ENCODE results near the gene CCR1.

CCR1 gene

GRCh38 chr3:46193436-46193835 lies 14.7 kb downstream of the CCR1 start:
- Histone ChIP-seq H3K4me3 (ENCODE audit: low read length) (no peak overlapping the region), H3K9me3 (ENCODE audit: control insufficient read depth, low read depth, low read length) (peaks cover 10% of the 10 kb centered on the region), H3K9ac (ENCODE audit: low read length) (no peak overlapping the region), H3K27me3 (ENCODE audit: control insufficient read depth, insufficient read depth, low read length) (no peaks in the 10 kb centered on the region), H3K36me3 (ENCODE audit: control insufficient read depth, low read depth, low read length) (no peaks in the 10 kb centered on the region), H3K4me1 (ENCODE audit: control insufficient read depth, low read depth, low read length) (no peaks in the 10 kb centered on the region), H3K27ac (ENCODE audit: low read length) (no peak overlapping the region)

GRCh38 chr3:46192939-46193338 lies 15.2 kb downstream of the CCR1 start:
- Histone ChIP-seq H3K36me3 (ENCODE audit: control insufficient read depth, low read depth, low read length) (no peaks in the 10 kb centered on the region), H3K27me3 (ENCODE audit: control insufficient read depth, insufficient read depth, low read length) (no peaks in the 10 kb centered on the region), H3K27ac (ENCODE audit: low read length) (no peak overlapping the region), H3K4me1 (ENCODE audit: control insufficient read depth, low read depth, low read length) (no peaks in the 10 kb centered on the region), H3K9ac (ENCODE audit: low read length) (no peak overlapping the region), H3K4me3 (ENCODE audit: low read length) (no peak overlapping the region), H3K9me3 (ENCODE audit: control insufficient read depth, low read depth, low read length) (peaks cover 10% of the 10 kb centered on the region)

GRCh38 chr3:46191730-46192129 lies 16.4 kb downstream of the CCR1 start:
- Histone ChIP-seq H3K4me1 (ENCODE audit: control insufficient read depth, low read depth, low read length) (no peaks in the 10 kb centered on the region), H3K9me3 (ENCODE audit: control insufficient read depth, low read depth, low read length) (peaks cover 10% of the 10 kb centered on the region), H3K4me3 (ENCODE audit: low read length) (no peak overlapping the region), H3K9ac (ENCODE audit: low read length) (no peak overlapping the region), H3K36me3 (ENCODE audit: control insufficient read depth, low read depth, low read length) (no peaks in the 10 kb centered on the region), H3K27ac (ENCODE audit: low read length) (no peak overlapping the region), H3K27me3 (ENCODE audit: control insufficient read depth, insufficient read depth, low read length) (no peaks in the 10 kb centered on the region)

GRCh38 chr3:46188708-46189107 lies 19.4 kb downstream of the CCR1 start:
- H3K4me1 ChIP-seq (ENCODE audit: control insufficient read depth, low read depth, low read length): no peaks in the 10 kb centered on the region
- no peak overlapping the region for H3K9ac ChIP-seq (ENCODE audit: low read length)
- no peak overlapping the region for H3K27ac ChIP-seq (ENCODE audit: low read length)
- no peak overlapping the region for H3K4me3 ChIP-seq (ENCODE audit: low read length)
- H3K36me3 ChIP-seq (ENCODE audit: control insufficient read depth, low read depth, low read length): no peaks in the 10 kb centered on the region
- no peaks in the 10 kb centered on the region for H3K27me3 ChIP-seq (ENCODE audit: control insufficient read depth, insufficient read depth, low read length)
- H3K9me3 ChIP-seq (ENCODE audit: control insufficient read depth, low read depth, low read length): no peaks in the 10 kb centered on the region

GRCh38 chr3:46187876-46188275 lies 20.2 kb downstream of the CCR1 start:
- Histone ChIP-seq H3K9me3 (ENCODE audit: control insufficient read depth, low read depth, low read length) (no peaks in the 10 kb centered on the region), H3K27me3 (ENCODE audit: control insufficient read depth, insufficient read depth, low read length) (no peaks in the 10 kb centered on the region), H3K4me3 (ENCODE audit: low read length) (no peak overlapping the region), H3K27ac (ENCODE audit: low read length) (no peak overlapping the region), H3K36me3 (ENCODE audit: control insufficient read depth, low read depth, low read length) (no peaks in the 10 kb centered on the region), H3K9ac (ENCODE audit: low read length) (no peak overlapping the region), H3K4me1 (ENCODE audit: control insufficient read depth, low read depth, low read length) (no peaks in the 10 kb centered on the region)

- Histone ChIP-seq H3K9me3 (ENCODE audit: control insufficient read depth, low read depth, low read length) (no peaks in the 10 kb centered on the region), H3K9ac (ENCODE audit: low read length) (no peak overlapping the region), H3K27ac (ENCODE audit: low read length) (no peak overlapping the region), H3K4me1 (ENCODE audit: control insufficient read depth, low read depth, low read length) (no peaks in the 10 kb centered on the region), H3K4me3 (ENCODE audit: low read length) (no peak overlapping the region), H3K36me3 (ENCODE audit: control insufficient read depth, low read depth, low read length) (no peaks in the 10 kb centered on the region), H3K27me3 (ENCODE audit: control insufficient read depth, insufficient read depth, low read length) (no peaks in the 10 kb centered on the region)
Observed at GRCh38 chr3:46187341-46187700, 20.8 kb downstream of the CCR1 start.

GRCh38 chr3:46186471-46187340 lies 21.4 kb downstream of the CCR1 start:
- Histone ChIP-seq H3K9me3 (ENCODE audit: control insufficient read depth, low read depth, low read length) (no peaks in the 10 kb centered on the region), H3K4me1 (ENCODE audit: control insufficient read depth, low read depth, low read length) (no peaks in the 10 kb centered on the region), H3K36me3 (ENCODE audit: control insufficient read depth, low read depth, low read length) (no peaks in the 10 kb centered on the region), H3K4me3 (ENCODE audit: low read length) (no peak overlapping the region), H3K27ac (ENCODE audit: low read length) (no peak overlapping the region), H3K9ac (ENCODE audit: low read length) (no peak overlapping the region), H3K27me3 (ENCODE audit: control insufficient read depth, insufficient read depth, low read length) (no peaks in the 10 kb centered on the region)

- Histone ChIP-seq H3K27ac (ENCODE audit: low read length) (no peak overlapping the region), H3K4me1 (ENCODE audit: control insufficient read depth, low read depth, low read length) (no peaks in the 10 kb centered on the region), H3K9me3 (ENCODE audit: control insufficient read depth, low read depth, low read length) (no peaks in the 10 kb centered on the region), H3K36me3 (ENCODE audit: control insufficient read depth, low read depth, low read length) (no peaks in the 10 kb centered on the region), H3K4me3 (ENCODE audit: low read length) (no peak overlapping the region), H3K27me3 (ENCODE audit: control insufficient read depth, insufficient read depth, low read length) (no peaks in the 10 kb centered on the region), H3K9ac (ENCODE audit: low read length) (no peak overlapping the region)
Observed at GRCh38 chr3:46184469-46184868, 23.6 kb downstream of the CCR1 start.

GRCh38 chr3:46183330-46183729 lies 24.8 kb downstream of the CCR1 start:
- no peak overlapping the region for H3K4me3 ChIP-seq (ENCODE audit: low read length)
- no peaks in the 10 kb centered on the region for H3K27me3 ChIP-seq (ENCODE audit: control insufficient read depth, insufficient read depth, low read length)
- H3K36me3 ChIP-seq (ENCODE audit: control insufficient read depth, low read depth, low read length): no peaks in the 10 kb centered on the region
- H3K4me1 ChIP-seq (ENCODE audit: control insufficient read depth, low read depth, low read length): no peaks in the 10 kb centered on the region
- no peaks in the 10 kb centered on the region for H3K9me3 ChIP-seq (ENCODE audit: control insufficient read depth, low read depth, low read length)
- no peak overlapping the region for H3K9ac ChIP-seq (ENCODE audit: low read length)
- no peak overlapping the region for H3K27ac ChIP-seq (ENCODE audit: low read length)

- H3K4me1 ChIP-seq (ENCODE audit: control insufficient read depth, low read depth, low read length): no peaks in the 10 kb centered on the region
- H3K27me3 ChIP-seq (ENCODE audit: control insufficient read depth, insufficient read depth, low read length): no peaks in the 10 kb centered on the region
- H3K9ac ChIP-seq (ENCODE audit: low read length): no peak overlapping the region
- no peak overlapping the region for H3K4me3 ChIP-seq (ENCODE audit: low read length)
- H3K9me3 ChIP-seq (ENCODE audit: control insufficient read depth, low read depth, low read length): no peaks in the 10 kb centered on the region
- H3K36me3 ChIP-seq (ENCODE audit: control insufficient read depth, low read depth, low read length): no peaks in the 10 kb centered on the region
- H3K27ac ChIP-seq (ENCODE audit: low read length): no peak overlapping the region
Observed at GRCh38 chr3:46168583-46169345, 39.3 kb downstream of the CCR1 start.

- no peak overlapping the region for H3K9ac ChIP-seq (ENCODE audit: low read length)
- no peaks in the 10 kb centered on the region for H3K27me3 ChIP-seq (ENCODE audit: control insufficient read depth, insufficient read depth, low read length)
- no peaks in the 10 kb centered on the region for H3K9me3 ChIP-seq (ENCODE audit: control insufficient read depth, low read depth, low read length)
- H3K36me3 ChIP-seq (ENCODE audit: control insufficient read depth, low read depth, low read length): no peaks in the 10 kb centered on the region
- no peaks in the 10 kb centered on the region for H3K4me1 ChIP-seq (ENCODE audit: control insufficient read depth, low read depth, low read length)
- H3K4me3 ChIP-seq (ENCODE audit: low read length): no peak overlapping the region
- no peak overlapping the region for H3K27ac ChIP-seq (ENCODE audit: low read length)
Observed at GRCh38 chr3:46163556-46164041, 44.5 kb downstream of the CCR1 start.
